Posterior vena cava (tissue), 2 donors: ENCODE measurements around the gene METTL25. TPM values are rescaled to one million over a fixed set of nuclear protein-coding genes. Genes with fewer than 3 reads are reported as not detected.

Source experiments
- DNase-seq: peaks from one replicate; pipeline ENCODE4 v3.0.0-alpha.2; 2020; ENCODE audit warnings: low spot score
- intact Hi-C, 2 donors: fragments of 100-400 bp; cut with DNase I; formaldehyde crosslinking; loops; one replicate each; pipeline versions ENCODE4 v1.14.1 to v1.14.2; 2022 to 2023
- total RNA-seq, 2 donors: library from RNA; stranded (reverse); fragmentation: NEBNext Ultra II Directional; extraction: Animal tissue kit (Norgen Biotek cat#: 25700); gene quantifications; one replicate each; pipeline ENCODE4 v1.2.1, GENCODE V29; 2021
- donor health status: DM: yes; HTN: yes; CAD: no.
- donor health status: DM: yes; HTN: yes; CAD: no.

Gene METTL25
- total RNA-seq, 2 donors from 2014 or later, result 15.1 to 15.9 TPM

DNA sequence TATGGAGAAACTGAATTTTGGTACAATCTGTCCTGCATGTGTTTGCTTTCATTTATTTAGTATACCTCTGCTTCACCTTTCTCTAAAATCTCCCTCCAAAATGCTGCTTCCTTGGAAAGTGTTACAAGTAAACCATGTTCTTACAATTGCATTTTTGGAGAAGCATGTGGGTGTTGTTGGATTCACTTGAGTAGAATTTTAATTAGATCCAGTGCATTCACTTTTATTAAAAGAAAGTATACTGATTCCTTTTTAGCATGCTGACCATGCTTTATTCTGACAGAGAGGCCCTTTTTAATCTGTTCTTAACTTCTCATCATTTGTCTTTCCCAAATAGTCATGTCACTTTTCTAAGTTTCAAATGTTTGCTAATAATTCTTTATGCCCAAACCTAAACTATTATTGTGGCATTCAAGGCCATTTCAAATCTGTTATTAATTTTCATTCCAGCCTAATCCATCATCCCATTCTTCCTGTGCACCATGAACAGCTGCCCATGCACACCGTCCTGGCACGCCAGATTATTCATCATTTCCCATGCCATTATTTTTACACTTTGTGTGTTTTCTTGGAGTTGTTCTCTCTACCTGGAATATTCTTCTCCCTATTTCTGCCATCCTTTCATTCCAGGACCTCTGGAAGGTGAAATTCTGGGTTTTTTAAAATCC, 90.7 kb downstream of the METTL25 start:
- DNase-seq, result no peak
- intact Hi-C loops, result no loop called here

DNA sequence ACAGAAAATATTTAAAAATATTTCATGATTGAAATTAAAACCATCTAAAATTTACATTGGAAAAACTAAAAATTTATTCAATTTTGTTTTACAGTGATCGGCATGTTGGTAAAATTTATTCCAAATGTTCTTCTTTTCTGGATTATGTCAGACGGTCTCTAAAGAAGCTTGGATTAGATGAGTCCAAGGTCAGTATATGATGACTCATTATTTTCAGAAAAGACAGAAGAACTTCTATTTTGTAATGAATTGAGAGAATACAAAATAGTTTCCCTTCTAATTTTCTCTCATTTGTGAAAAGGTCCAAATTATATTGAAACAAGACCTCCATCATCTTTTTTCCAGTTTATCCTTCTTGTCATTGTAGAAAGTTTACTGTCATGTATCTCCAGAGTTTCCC, 98.3 kb downstream of the METTL25 start:
- DNase-seq, result no peak
- intact Hi-C loops, result no loop called here

DNA sequence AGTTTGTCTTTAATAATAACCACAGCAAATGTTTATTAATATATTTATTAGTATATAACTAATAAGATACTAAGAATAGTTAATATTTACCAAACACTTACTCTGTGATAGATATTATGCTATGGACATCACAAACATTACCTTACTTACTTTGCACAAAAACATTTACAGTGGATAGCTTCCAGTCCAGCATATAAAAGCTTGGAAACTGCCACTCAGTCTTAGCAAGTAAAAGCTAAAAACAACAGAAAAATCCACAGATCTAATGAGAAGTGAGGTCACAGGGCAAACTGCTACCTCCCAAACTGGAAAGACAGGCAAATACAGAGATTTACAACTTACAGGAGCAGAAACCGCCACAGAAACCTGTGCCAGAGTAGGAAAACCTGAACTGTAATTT, 99.8 kb downstream of the METTL25 start:
- intact Hi-C loops, result no loop called here
- DNase-seq, result no peak

DNA sequence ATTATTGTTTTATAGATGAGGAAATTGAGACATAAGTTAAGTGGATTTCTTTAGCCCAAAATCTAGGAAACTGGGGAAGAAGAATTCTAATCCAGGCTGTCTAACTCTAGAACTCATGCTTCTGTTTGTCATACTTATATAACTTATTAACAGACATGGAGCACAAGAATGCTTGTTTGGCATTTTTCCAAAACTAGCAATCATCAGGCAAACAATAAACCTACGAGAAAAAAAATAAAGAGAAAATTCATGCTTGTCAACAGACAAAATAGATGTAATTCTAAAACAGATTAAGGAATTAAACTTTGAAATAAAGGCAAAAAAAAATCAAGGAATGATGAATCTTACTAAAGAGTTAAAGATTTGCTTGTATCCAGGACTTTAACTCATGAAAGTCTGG, 103.1 kb downstream of the METTL25 start:
- intact Hi-C loops, result no loop called here
- no peak for DNase-seq

DNA sequence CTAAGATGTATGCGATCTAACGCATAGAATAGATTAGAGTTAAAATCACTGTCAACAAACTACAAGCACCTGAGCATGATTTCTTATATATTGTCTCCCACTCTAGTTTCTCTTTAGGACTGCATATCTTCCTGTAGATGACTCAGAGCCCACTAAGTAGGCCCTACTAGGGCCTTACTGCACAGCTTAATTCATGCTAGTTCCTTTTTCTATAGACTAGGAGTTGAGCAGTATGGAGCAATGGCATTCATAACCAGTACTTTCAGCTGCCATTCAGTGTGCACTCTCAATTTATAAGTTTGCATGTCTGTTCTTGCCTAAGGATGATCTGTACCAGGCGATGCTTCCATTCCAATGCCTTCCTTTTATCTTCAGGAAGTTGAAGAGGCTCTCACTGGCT, 103.5 kb downstream of the METTL25 start:
- intact Hi-C loops, result no loop called here
- DNase-seq, result no peak

DNA sequence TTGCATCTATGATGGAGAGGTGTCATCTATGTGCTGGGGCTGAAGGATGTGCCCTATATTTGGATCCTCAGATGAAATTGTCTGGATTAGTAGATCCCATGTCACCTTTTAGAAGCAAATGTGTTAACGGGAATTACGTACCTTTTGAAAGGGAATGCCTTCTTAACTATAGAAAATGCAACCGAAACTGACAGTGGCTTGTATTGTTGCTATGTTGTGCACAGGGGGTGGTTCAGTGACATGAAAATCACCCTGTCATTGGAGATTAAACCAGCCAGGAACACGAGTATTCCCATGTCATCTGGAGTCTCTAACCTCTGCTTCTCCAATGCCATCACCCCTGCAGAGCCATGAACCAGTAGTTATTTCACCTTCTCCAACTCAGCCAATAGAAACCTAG, 110.2 kb downstream of the METTL25 start:
- intact Hi-C loops, result no loop called here

DNA sequence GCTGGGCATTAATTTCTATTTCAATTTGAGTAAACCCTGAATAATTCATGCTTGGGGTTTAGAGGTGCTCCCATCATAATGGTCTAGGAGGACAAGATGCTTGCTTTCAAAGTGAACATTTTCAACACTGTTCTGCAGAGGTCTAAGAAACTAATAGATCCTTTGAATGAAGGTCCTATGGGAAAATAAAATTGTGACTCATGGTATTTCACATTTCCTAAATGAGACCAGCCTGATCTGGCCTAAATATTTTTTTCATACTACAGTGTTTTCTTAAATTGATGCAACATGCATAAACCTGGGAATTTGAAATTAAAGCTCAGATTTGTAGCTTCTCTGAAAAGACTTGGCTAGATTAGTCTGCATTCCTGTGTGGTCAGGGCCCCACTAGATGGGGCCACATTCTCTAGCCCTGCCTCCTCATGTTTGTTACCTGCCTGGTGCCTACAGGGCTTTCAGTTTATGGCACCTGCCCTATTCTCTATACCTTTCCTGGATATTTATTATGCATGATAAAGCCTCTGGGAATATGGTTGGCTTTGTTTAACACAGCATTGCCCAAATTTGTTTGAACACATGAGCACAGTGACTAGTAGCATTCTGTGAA, 112.7 kb downstream of the METTL25 start:
- DNase-seq, result no peak
- intact Hi-C loops, result no loop called here

More for the DNA sequence above, 110.2 kb downstream of the METTL25 start:
- no peak for DNase-seq

DNA sequence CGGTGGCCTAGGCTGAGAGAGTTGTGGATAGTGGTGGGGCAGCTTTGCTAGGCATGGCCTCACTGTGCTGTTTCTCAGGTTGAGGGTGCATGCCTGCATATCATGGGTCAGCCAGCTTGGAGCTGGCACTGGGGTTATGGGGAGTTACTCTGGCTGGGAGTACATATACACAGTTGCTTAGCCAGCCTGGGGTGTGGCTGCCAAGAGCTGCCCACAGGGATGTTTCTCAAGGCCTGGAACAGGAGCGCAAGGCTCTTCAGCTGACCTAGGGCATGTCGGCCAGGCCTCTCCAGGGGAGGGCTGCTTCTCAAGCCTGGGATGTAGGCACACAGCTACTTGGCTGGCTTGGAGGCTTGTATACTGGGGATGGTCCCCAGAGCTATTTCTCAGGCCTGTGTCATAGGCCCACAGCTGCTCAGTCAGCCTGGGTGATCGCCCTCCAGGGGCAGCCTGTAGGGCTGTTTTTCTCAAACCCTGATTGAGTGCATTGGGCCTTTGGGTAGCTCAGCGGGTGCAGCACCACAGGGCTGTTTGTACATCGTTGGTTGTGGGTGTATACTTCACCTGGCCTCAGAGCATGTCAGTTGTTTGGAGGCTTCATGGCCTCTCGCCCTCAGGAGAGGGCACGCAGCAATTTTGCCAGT, 114.9 kb downstream of the METTL25 start:
- peak; percentile 44 for DNase-seq
- intact Hi-C loops, result no loop called here

DNA sequence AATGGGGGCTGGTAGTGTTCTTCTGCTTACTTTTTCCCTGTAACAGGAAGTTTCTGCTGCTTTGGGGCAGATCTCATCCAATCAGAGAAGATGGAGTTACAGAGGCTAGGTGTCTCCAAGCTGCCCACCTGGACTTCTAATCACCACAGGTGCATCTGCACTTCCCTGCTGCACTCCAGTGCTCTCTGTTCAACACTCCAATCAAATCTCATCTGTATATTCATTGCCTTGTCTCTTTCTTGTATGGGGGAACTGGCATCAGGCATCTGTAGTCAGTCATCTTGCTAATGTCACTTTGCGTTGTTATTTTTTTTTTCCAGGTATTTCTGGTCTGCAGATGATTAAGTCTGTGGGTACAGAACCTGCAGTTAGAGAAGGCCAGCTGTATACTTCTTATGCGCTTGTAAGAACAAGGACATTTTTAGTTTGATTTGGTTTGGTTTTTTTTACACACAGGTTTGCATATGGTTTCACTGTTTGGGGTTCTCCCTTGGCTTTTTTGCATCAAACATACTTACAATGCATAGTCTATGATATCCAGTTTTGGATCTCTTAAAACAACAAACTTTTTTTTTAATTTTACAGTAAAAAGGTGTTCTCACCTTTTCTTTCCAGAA, 116.0 kb downstream of the METTL25 start:
- no peak for DNase-seq
- intact Hi-C loops, result no loop called here

DNA sequence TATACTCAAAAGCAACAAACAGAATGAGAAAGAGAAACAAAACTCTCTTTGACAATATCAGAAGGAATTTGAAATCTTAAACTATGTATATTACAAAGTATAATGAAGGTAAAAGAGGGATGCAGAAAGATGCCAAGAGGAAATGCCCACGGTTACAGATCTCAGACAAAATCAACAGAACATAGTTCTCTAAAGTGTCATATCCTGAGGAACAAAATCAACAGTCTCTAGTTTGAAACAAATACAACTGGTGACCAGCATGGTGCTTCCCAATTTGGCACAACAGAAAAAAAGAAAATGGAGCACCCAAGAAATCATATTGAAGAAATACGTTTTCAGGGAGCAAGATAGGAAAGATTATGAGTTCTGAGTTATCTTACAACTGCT, 116.5 kb downstream of the METTL25 start:
- no peak for DNase-seq
- intact Hi-C loops, result no loop called here

DNA sequence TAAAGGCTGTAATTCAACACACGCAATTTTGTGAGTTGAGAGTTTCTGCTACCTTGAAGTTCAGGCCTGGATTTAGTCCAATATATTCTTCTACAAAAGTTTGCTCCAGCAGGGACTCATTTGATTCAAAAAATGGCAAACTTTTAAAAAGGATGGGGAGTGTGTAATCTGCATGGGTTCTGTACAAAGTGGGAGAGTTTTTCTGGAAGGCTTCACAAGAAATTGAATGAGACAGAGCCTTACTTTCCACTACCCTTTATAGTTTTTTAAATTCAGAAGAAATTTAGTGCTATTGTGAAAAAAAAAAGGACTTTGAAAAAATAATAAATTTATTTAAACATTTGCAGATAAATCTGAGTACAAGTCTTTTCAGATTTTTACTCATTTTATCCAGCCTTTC, 116.9 kb downstream of the METTL25 start:
- no peak for DNase-seq
- intact Hi-C loops, result no loop called here

DNA sequence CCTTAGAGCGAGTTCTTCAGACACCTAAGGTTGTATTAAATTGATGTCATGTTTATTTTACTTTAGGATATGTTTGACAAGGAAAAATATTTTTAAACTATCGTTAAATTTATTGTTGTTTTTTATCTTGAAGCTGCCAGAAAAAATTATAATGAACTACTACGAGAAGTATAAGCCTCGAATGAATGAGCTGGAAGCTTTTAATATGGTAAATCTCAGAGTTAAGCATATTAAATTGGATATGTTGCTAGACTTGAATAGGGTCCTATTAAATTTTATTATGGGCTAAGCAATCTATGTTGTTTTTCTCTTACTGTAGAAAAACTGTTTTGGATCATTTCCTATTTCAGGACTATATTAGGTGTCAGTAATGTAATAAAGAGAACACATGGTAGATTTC, 118.2 kb downstream of the METTL25 start:
- no peak for DNase-seq
- intact Hi-C loops, result no loop called here

DNA sequence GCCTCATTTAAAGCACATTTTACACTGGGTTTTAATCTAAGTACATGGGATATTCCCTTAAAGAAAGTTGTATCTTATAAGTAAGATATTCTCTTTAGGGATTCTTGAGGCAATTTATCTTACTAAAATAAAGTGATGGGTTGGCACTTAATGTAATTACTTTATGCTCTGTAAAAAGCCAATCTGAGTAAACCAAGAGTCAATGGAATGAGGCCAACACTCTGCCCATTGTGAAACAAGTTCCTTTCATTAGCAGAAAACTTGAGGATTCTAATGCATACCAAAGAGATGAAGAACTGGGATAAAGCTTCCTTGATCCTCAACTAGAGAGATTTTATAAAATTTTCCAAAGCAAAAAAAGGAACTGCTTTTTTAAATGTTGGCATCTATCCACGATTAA, 121.2 kb downstream of the METTL25 start:
- intact Hi-C loops, result no loop called here
- no peak for DNase-seq

DNA sequence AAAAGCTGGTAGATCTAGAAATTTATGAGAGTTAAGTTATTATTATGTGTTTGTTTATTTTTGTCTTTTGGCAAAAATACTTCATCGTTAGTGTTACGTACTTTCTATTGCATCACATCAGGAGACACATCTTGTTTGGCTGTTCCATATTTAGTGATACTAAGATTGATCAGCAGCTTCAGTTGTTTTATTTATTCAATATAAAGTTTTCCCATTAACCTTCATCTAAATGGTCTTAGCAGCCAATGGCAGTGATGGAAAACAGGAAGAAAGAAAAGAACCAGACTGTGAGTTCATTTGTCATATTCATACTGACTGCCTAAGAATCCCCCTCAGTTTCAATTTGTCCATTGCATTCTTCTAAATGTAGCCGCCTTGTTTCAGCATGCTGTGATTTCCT, 122.3 kb downstream of the METTL25 start:
- intact Hi-C loops, result no loop called here

DNA sequence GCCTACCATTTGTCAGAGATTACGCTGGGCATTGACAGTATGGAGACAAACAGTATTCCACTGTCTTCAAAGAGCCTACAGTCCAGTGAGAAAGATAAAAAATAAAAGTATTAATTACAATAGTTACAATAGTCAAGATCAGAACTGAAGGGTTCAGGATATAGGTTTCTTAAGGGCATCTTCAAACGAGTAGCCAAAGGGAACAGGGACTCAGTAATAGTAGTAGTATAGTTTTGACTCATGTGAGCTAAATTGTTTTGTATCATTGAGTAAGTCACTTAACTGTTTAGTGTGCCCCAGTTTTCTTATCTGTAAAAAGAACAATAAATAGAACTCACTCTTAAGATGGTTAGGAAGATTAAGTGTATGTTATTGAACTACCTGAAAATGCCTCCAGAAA, 123.6 kb downstream of the METTL25 start:
- intact Hi-C loops, result no loop called here
- DNase-seq, result no peak

More for the DNA sequence above, 122.3 kb downstream of the METTL25 start:
- no peak for DNase-seq

DNA sequence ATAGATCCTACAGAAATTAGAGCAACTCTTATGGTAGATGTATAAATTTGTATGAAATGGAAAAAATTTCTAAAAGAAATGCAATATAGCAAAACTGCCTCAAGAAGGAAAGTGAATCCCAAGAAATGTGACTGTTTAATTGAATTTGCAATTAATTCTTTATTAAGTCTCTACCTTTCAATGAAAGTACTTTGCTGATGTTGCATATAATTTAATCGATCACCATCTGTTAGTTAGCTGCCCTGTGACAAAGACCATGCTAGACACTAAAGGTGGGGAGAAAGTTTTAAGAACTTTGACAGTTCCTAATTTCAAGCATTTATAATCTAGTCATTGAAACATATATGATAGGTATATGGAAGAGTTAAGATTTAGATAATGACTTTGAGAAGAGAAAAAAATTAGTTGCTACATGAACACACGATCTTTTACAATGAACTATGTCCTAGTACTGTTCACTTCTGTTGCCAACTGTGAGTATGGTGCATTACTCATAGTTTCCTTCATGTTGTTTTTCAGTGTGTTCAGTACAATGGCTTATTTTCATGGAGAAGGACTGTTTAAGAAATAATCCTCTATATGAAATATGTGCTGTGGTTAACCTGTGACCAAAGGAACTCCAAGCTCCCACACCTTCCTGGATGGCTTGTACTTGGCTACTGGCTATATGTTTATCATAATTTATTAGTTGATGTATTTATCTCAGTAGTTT, 128.4 kb downstream of the METTL25 start:
- intact Hi-C loops, result no loop called here
- no peak for DNase-seq

DNA sequence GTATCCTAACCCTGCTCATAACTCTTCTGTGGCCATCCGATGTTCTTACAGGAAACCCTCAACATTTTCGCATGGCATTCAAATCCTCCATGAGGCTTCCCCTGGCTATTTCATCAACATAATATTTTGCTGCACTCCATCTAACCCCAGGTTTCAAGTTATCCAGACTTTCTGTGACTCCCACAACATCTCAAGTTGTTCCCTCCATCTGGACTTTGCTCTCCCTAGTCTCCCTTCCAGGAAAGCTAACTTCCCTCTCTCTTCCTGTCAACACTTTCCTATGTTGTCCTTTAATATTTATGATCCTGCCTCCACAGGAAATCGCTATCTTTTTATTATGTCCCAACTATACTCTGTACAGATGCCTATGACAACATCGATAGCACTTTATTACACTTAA, 146.1 kb downstream of the METTL25 start:
- intact Hi-C loops, result no loop called here
- DNase-seq, result no peak

DNA sequence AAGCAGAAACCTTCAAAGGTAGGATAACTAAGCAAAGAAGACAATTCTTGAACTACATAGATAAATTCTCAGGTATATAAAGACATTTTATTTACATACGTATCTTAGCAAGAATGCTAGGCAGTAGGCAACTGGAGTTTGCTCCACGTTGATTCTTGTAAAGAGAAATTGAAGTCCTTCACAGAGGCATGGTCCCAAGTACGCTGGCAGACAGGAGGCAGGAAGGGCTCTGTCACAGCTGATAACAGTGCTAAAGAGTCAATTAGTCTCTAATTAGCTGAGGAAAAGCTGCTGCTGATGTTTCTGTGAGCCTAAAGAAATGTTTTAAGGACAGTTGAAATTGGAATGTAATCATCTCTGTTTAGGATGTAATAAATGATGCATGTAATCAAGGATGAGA, 146.8 kb downstream of the METTL25 start:
- intact Hi-C loops, result no loop called here
- DNase-seq, result no peak

DNA sequence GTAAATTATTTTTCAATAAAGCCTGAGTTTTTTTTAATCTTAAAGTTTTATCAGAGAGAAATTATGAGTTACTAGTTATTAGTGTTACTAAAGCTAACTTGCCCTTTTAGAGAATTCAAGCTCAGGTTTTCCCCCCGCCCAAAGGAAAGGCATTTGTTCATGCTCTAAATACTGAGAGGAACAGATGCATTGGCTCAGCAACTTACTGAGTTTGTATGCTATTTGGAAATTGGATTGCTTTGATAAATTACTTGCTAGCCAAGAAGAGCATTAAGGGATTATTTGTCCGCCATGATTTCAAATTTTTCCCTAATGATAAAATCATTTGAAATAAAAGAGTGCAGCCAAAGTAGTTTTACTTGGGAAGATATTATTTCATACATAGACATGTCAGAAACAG, 149.4 kb downstream of the METTL25 start:
- intact Hi-C loops, result no loop called here
- DNase-seq, result no peak

DNA sequence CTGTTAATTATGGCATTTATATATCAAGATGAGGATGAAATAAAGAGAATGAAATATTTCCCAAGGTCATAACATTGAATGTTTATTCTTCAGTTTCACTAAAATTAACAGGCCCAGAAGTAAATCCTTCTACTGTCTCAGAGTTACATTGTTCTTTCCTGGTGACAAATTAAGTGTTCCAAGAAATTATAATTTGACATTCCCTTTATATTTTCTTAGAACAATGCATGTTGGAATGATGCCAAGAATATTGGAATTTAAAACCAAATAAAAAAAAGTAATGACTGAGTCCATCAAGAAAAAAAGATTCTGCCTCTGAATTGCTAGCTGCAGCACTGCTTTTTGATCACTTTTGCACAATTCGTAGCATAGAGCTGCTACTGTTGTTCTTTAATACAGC, 152.1 kb downstream of the METTL25 start:
- intact Hi-C loops, result no loop called here
- no peak for DNase-seq
